K562 (cell line): Measurements from ENCODE around the gene CLDN11. TPM values are rescaled to one million over a fixed set of nuclear protein-coding genes. Genes with fewer than 3 reads are reported as not detected.

Experiments used
- ATAC-seq: fragments of 200-7000 bp; cut with Tn5 transposase; 3 replicates; pipeline ENCODE4 v1.9.1; 2020; ENCODE audit warnings: moderate library complexity
- BruUV-seq: library from RNA; stranded (reverse); fragments of 400-500 nt; replicated peaks from 2 replicates; lab custom pipeline; 2021; lab: Mats Ljungman, UMichigan
- CTCF ChIA-PET: fragments of 300-600 bp; formaldehyde crosslinking; extraction: SDS; loops from one replicate; lab custom pipeline; 2021; ENCODE audit warnings: low intra/inter-chr PET ratio; lab: Yijun Ruan, JAX
- POLR2A ChIA-PET: fragments of 300-600, 350-650 bp; sonication (Branson Sonifier 250); formaldehyde crosslinking; extraction: SDS; loops from one replicate; lab custom pipeline; 2021; ENCODE audit warnings: antibody characterized with exemption, inconsistent platforms; lab: Yijun Ruan, JAX
- DNase-seq, 4 experiments: peaks; one replicate each; pipeline versions ENCODE4 v3.0.0 to v3.0.0-alpha.2; 2011 to 2018; ENCODE audit warnings: low spot score in 3 of 4, mixed read lengths in 3 of 4; ENCODE audit errors: extremely low read depth in 1 of 4
- FAIRE-seq: peaks from 2 replicates; lab custom pipeline; 2011; peaks lifted over from hg19 to GRCh38; lab: Jason Lieb, UNC
- H2AFZ ChIP-seq: 2 replicates; pipeline ENCODE4 v1.6.0; 2011; ENCODE audit warnings: low read depth, low read length, control low read depth, inconsistent platforms
- H3K27ac ChIP-seq: fragments of 200-600 bp; 3 replicates; pipeline ENCODE4 v1.8.0; 2011; ENCODE audit warnings: low read depth, mild to moderate bottlenecking, control low read depth, inconsistent platforms, low read length, moderate library complexity, mixed read lengths; ENCODE audit errors: extremely low read depth
- H3K27me3 ChIP-seq, 2 experiments: fragments of 300-600 bp in 1 of 2; 2 replicates in 1 of 2; 3 replicates in 1 of 2; pipeline versions ENCODE4 v1.6.0 to v1.8.0; 2011; ENCODE audit warnings: inconsistent platforms in 2 of 2, low read length in 2 of 2, mild to moderate bottlenecking in 1 of 2, mixed read lengths in 1 of 2, moderate library complexity in 1 of 2; ENCODE audit not compliant: control insufficient read depth in 2 of 2, insufficient read depth in 2 of 2
- H3K36me3 ChIP-seq: fragments of 300-600 bp; 3 replicates; pipeline ENCODE4 v1.8.0; 2011; ENCODE audit warnings: mild to moderate bottlenecking, low read length, inconsistent platforms; ENCODE audit not compliant: control insufficient read depth, insufficient read depth
- H3K4me1 ChIP-seq, 2 experiments: fragments of 200-600 bp in 1 of 2; replicated peaks in 1 of 2; 2 replicates in 1 of 2; 3 replicates in 1 of 2; pipeline versions ENCODE4 v1.5.1 to v1.8.0; 2011; ENCODE audit warnings: inconsistent platforms in 2 of 2, low read length in 2 of 2, mild to moderate bottlenecking in 1 of 2, mixed read lengths in 1 of 2, moderate library complexity in 1 of 2; ENCODE audit not compliant: control insufficient read depth in 2 of 2, insufficient read depth in 2 of 2
- H3K4me2 ChIP-seq: 2 replicates; pipeline ENCODE4 v1.6.1; 2011; ENCODE audit warnings: low read length, control low read depth, inconsistent platforms, mixed read lengths; ENCODE audit not compliant: insufficient read depth
- H3K4me3 ChIP-seq: fragments of 200-600 bp; sonication (generic), shearing (Covaris generic); 2 replicates; pipeline ENCODE4 v1.5.1; 2016; ENCODE audit warnings: control low read depth, inconsistent platforms
- H3K79me2 ChIP-seq: fragments of 200-600 bp; 3 replicates; pipeline ENCODE4 v1.8.0; 2011; ENCODE audit warnings: low read length, inconsistent platforms; ENCODE audit not compliant: control insufficient read depth, insufficient read depth
- H3K9ac ChIP-seq, 2 experiments: 2 replicates each; pipeline versions ENCODE4 v1.6.0 to v1.6.1; 2011; ENCODE audit warnings: low read depth in 2 of 2, low read length in 2 of 2, control low read depth in 1 of 2, inconsistent platforms in 1 of 2, mild to moderate bottlenecking in 1 of 2, mixed read lengths in 1 of 2; ENCODE audit not compliant: insufficient read depth in 1 of 2
- H3K9me1 ChIP-seq: one replicate; pipeline ENCODE4 v1.6.0; 2011; ENCODE audit warnings: inconsistent platforms, mild to moderate bottlenecking, low read length, moderate library complexity; ENCODE audit not compliant: control insufficient read depth, insufficient read depth
- H3K9me3 ChIP-seq: replicated peaks from 2 replicates; pipeline ENCODE4 v1.5.1; 2011; ENCODE audit warnings: low read depth, low read length, inconsistent platforms; ENCODE audit not compliant: control insufficient read depth, insufficient read depth
- H4K20me1 ChIP-seq: replicated peaks from 2 replicates; pipeline ENCODE4 v1.6.1; 2011; ENCODE audit warnings: low read length, inconsistent platforms, mixed read lengths; ENCODE audit not compliant: control insufficient read depth, insufficient read depth
- CCNT2 ChIP-seq: IDR thresholded peaks from 2 replicates; pipeline ENCODE4 v1.6.1; 2011; ENCODE audit warnings: borderline replicate concordance, low read depth, mild to moderate bottlenecking, moderate library complexity, mixed read lengths, low read length; ENCODE audit not compliant: insufficient read length; ENCODE audit errors: extremely low read depth
- E4F1 ChIP-seq: fragments of 250-450 bp; sonication (Bioruptor Pico); IDR thresholded peaks from 2 replicates; pipeline ENCODE4 v1.5.0; 2021; ENCODE audit warnings: mild to moderate bottlenecking, borderline replicate concordance
- NFE2L1 ChIP-seq: fragments of 450-650 bp; IDR thresholded peaks from 2 replicates; pipeline ENCODE4 v1.6.1; 2016; ENCODE audit warnings: missing genetic modification characterization, low read depth, mild to moderate bottlenecking, missing compliant biosample characterization, moderate library complexity, borderline replicate concordance
- SMC3 ChIP-seq: conservative IDR thresholded peaks from 2 replicates; pipeline ENCODE4 v1.6.1; 2011; ENCODE audit warnings: low read depth, low read length, improper control_type of control experiment; ENCODE audit not compliant: insufficient read depth
- SRSF9 ChIP-seq: fragments of 200-400 bp; formaldehyde crosslinking; IDR thresholded peaks from 2 replicates; pipeline ENCODE4 v1.6.1; 2017; ENCODE audit warnings: low read depth, low read length, borderline replicate concordance
- TBL1XR1 ChIP-seq, 2 experiments: IDR thresholded peaks; 2 replicates each; pipeline ENCODE4 v1.6.1; 2012; ENCODE audit warnings: improper control_type of control experiment in 2 of 2, low read length in 2 of 2, mild to moderate bottlenecking in 1 of 2
- TSC22D4 ChIP-seq: fragments of 450-650 bp; IDR thresholded peaks from 2 replicates; pipeline ENCODE4 v1.6.1; 2016; ENCODE audit warnings: missing genetic modification characterization, missing biosample characterization, control low read depth
- ZNF232 ChIP-seq: sonication (generic); formaldehyde crosslinking; IDR thresholded peaks from 2 replicates; pipeline ENCODE4 v1.8.0; 2022; ENCODE audit warnings: mild to moderate bottlenecking, missing genetic modification reagents
- ZNF695 ChIP-seq: fragments of 450-650 bp; formaldehyde crosslinking; IDR thresholded peaks from 2 replicates; pipeline ENCODE4 v1.4.0; 2020; ENCODE audit warnings: mild to moderate bottlenecking, moderate library complexity
- ZNF778 ChIP-seq: fragments of 450-650 bp; formaldehyde crosslinking; IDR thresholded peaks from 2 replicates; pipeline ENCODE4 v1.4.0; 2020; ENCODE audit warnings: mild to moderate bottlenecking, moderate library complexity
- WGBS: fragments of 100-300 bp; shearing (Covaris generic); methylation state at CpG from one replicate; pipeline ENCODE4 v1.1.6; 2016; ENCODE audit warnings: low coverage, mixed read lengths; ENCODE audit not compliant: insufficient coverage; ENCODE audit errors: missing lambda C conversion rate; 5-methylcytosine and 5-hydroxymethylcytosine counted together
- in situ Hi-C: fragments of 300-500 bp; cut with MboI; formaldehyde crosslinking; loops from 4 replicates; pipeline ENCODE4 v1.15.0; 2018; ENCODE audit warnings: inconsistent platforms, mixed read lengths
- intact Hi-C: fragments of 100-400 bp; cut with micrococcal nuclease; formaldehyde crosslinking; loops from 2 replicates; pipeline ENCODE4 v1.14.2; 2022
- polyA plus RNA-seq, 8 experiments: library from polyadenylated mRNA; depleted of rRNA in 4 of 8; stranded (reverse) in 5 of 8; unstranded in 3 of 8; fragments of >200 nt; fragmentation: Nextera tagmentation in 2 of 8; fragmentation: Illumina TruSeq in 1 of 8; extraction: Ambion mirVana in 2 of 8; extraction: Trizol in 1 of 8; gene quantifications; 2 replicates each; pipeline versions ENCODE4 v1.2.1 to v1.2.3, GENCODE V29; 2011 to 2014; ENCODE audit warnings: inconsistent platforms in 1 of 8, missing spikeins in 1 of 8
- total RNA-seq, 7 experiments: library from RNA; depleted of rRNA in 6 of 7; stranded (reverse); fragments of >200 nt in 6 of 7; fragmentation: Illumina TruSeq in 2 of 7; extraction: Trizol in 2 of 7; gene quantifications; 2 replicates each; pipeline versions ENCODE4 v1.2.1 to v1.2.3, GENCODE V29; 2011 to 2021; ENCODE audit warnings: low replicate concordance in 1 of 7
- TF ChIP-seq, protein P1 (sequence below): conservative IDR thresholded peaks from 2 replicates; pipeline ENCODE4 v1.6.1; 2011; ENCODE audit warnings: low read depth, mild to moderate bottlenecking, low read length; ENCODE audit not compliant: control insufficient read depth

Gene CLDN11
- total and polyA plus RNA-seq, 9 of the 15 experiments (the other 6 are each of a cell fraction or from before 2014, with no cell fraction given): 0.05 to 0.41 (median 0.18) TPM; not detected in 1

- no TSS peak for BruUV-seq
- ATAC-seq (no peak), FAIRE-seq (no peak), DNase-seq (no peak)
- 57% methylated on average over 8 of the region's 12 CpGs for WGBS
- Histone ChIP-seq H3K9ac (peak overlapping the region in 1 of 2 experiments; percentile 48; a peak in 1 of 4 replicates), H3K9me3 (no peaks in the 10 kb centered on the region), H3K36me3 (no peaks in the 10 kb centered on the region), H3K9me1 (no peaks in the 10 kb centered on the region), H2AFZ (0 out of 2 replicates have a peak overlapping the region, but pooled peaks have one; percentile 5), H3K27me3 (no peaks in the 10 kb centered on the region), H3K4me2 (no peak overlapping the region), H3K79me2 (no peaks in the 10 kb centered on the region), H4K20me1 (no peaks in the 10 kb centered on the region), H3K4me3 (no peak overlapping the region), H3K27ac (no peak overlapping the region), H3K4me1 (peaks cover 11 to 17% of the 10 kb centered on the region in 2 experiments; a peak in 4 of 5 replicates)
- intact Hi-C loops: no loop called here
- TF ChIP-seq ZNF232 (CRISPR knock-in tag): no peak
- no peak for TF ChIP-seq ZNF695 (CRISPR knock-in tag)
- no peak for TF ChIP-seq NFE2L1 (tag)
- TF ChIP-seq E4F1 (CRISPR knock-in tag): no peak
- no peak for TF ChIP-seq ZNF778
- no peak for TF ChIP-seq TSC22D4 (tag)
- no peak for TF ChIP-seq TBL1XR1 (IDR thresholded peaks at IDR 0.05; ENCODE audit: low read length in 2 of 2)
- no peak for TF ChIP-seq SMC3
- no peak for TF ChIP-seq CCNT2
- no peak for TF ChIP-seq SRSF9
- TF ChIP-seq, protein P1, sequence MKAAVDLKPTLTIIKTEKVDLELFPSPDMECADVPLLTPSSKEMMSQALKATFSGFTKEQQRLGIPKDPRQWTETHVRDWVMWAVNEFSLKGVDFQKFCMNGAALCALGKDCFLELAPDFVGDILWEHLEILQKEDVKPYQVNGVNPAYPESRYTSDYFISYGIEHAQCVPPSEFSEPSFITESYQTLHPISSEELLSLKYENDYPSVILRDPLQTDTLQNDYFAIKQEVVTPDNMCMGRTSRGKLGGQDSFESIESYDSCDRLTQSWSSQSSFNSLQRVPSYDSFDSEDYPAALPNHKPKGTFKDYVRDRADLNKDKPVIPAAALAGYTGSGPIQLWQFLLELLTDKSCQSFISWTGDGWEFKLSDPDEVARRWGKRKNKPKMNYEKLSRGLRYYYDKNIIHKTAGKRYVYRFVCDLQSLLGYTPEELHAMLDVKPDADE: no peak
- POLR2A ChIA-PET: no interaction called here
- CTCF ChIA-PET: no interaction called here
- in situ Hi-C loops: loop anchor here (5.0 to 10.0 kb wide), 2 partner anchors 274 to 391 kb away; no protein-coding TSS in a partner anchor
Measured at GRCh38 chr3:170421111-170421641, 2.5 kb downstream of the CLDN11 start.
